Left lobe of liver (tissue), 2 donors: ENCODE results near the gene ST3GAL5. TPM values are rescaled to one million over a fixed set of nuclear protein-coding genes. Genes with fewer than 3 reads are reported as not detected.
A peak's percentile ranks its signal among the peaks of the same experiment; 100 is the strongest.
"Not testable (repeated sequence)": the region's sequence is repeated elsewhere in the genome, so short reads cannot be mapped to it uniquely, and the experiment has no call there.

ENCODE experiments used
- ATAC-seq: fragments of 200-7000 bp; cut with Tn5 transposase; one replicate; pipeline ENCODE4 v1.9.1; 2020; ENCODE audit warnings: mild to moderate bottlenecking, moderate library complexity
- DNase-seq: peaks from one replicate; pipeline ENCODE4 v3.0.0-alpha.2; 2020; ENCODE audit warnings: low spot score
- total RNA-seq: library from RNA; stranded (reverse); gene quantifications from one replicate; pipeline ENCODE4 v1.2.1, GENCODE V29; 2021
- donor health status: DM: no; HTN: no; CAD: no; lungs with moderate emphysema.
- donor health status: DM: no; HTN: yes; CAD: no.

Gene ST3GAL5
- 12.8 TPM for total RNA-seq

- ATAC-seq (peak; percentile 85), DNase-seq (peak; percentile 92)
Measured at GRCh38 chr2:85888684-85889626, at the start of gene ST3GAL5. ST3GAL5 (minus strand) TSS chr2:85888990; CDS start chr2:85888905, 85 bp downstream.

- no peak for DNase-seq
- no peak for ATAC-seq
Measured at GRCh38 chr2:85938456-85938855, 49.7 kb upstream of the ST3GAL5 start.

DNA sequence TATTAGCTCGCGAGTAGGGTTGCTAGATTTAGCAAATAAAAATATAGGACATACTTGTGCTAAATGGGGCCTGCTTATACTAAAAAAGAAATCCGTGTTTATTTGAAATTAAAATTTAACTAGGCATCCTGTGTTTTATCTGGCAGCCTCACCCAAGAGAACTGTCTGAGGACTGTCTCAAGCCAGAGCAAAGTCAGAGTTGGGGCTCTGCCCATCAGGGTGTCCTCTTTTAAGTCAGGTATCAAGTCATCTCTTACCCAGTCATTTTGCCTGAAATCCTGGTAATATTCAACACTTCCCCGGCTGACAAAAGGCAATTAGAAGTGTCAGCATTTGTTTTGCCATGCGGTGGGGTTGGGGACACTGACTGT, 48.3 kb upstream of the ST3GAL5 start:
- DNase-seq (peak; percentile 77), ATAC-seq (peak; percentile 72)

- DNase-seq (peak; percentile 91), ATAC-seq (peak; percentile 84)
Measured at GRCh38 chr2:85936421-85937068, 47.8 kb upstream of the ST3GAL5 start.

GRCh38 chr2:85935746-85936208, 47.0 kb upstream of the ST3GAL5 start:
- ATAC-seq, result no peak

GRCh38 chr2:85935170-85935745, 46.5 kb upstream of the ST3GAL5 start:
- DNase-seq, result no peak
- ATAC-seq, result no peak

More at GRCh38 chr2:85935746-85936208, 47.0 kb upstream of the ST3GAL5 start:
- no peak for DNase-seq

- no peak for ATAC-seq
- no peak for DNase-seq
Measured at GRCh38 chr2:85933753-85934594, 45.2 kb upstream of the ST3GAL5 start.

DNA sequence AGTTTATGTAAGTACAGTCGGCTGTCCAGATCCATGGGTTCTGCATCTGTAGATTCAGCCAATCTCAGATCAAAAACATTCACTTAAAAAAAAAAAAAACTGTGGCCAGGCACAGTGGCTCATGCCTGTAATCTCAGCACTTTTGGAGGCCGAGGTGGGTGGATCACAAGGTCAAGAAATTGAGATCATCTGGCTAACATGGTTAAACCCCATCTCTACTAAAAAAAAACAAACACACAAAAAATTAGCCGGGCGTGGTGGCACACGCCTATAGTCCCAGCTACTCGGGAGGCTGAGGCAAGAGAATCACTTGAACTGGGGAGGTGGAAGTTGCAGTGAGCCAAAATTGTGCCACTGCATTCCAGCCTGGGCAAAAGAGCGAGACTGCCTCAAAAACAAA, 42.4 kb upstream of the ST3GAL5 start:
- DNase-seq, ATAC-seq: not testable (repeated sequence)

DNA sequence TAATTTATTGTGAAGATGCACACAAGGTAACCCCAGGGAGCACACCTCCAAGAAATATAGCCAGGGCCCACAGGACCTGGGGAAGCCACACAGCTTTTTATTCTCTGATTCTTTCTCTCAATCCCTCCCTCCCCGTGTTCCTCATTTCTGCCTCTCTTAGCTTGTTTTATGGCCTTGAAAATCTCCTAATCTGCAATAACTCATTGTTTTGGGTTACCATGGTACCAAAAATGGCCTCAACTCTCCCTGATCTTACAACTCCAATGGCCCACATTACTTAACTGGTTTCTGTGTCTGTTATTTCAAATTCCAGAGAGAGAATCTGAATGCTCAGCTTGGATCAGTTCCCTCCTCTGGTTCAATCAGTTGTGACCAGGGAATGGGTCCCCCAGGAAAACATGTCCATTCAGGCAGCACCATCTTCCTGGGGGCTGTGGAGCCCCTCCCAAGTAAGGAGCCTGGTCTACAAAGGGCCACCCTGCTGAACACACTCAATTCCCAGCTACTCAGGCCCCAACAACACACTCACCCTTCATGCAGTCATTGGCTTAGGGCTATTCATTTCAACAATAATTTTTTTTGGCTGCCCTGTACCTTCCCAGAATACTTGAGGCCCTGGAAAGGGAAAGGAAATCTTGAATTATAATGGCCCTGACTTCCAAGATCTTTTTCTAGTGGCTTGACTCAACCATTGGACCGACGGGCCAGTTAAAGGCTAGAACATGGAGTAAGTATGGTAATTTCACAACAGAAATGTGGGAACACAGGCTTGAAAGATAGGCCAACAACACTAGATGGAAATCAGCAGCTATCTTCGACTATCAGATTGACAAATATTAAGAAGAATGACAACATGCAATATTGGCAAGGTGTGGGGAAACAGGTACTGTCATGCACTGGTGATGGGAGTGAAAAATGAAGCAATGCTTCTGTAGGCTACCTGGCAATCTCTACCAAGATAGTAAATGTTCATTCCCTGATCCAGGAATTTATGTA, 41.6 kb upstream of the ST3GAL5 start:
- ATAC-seq, result peak; percentile 58

DNA sequence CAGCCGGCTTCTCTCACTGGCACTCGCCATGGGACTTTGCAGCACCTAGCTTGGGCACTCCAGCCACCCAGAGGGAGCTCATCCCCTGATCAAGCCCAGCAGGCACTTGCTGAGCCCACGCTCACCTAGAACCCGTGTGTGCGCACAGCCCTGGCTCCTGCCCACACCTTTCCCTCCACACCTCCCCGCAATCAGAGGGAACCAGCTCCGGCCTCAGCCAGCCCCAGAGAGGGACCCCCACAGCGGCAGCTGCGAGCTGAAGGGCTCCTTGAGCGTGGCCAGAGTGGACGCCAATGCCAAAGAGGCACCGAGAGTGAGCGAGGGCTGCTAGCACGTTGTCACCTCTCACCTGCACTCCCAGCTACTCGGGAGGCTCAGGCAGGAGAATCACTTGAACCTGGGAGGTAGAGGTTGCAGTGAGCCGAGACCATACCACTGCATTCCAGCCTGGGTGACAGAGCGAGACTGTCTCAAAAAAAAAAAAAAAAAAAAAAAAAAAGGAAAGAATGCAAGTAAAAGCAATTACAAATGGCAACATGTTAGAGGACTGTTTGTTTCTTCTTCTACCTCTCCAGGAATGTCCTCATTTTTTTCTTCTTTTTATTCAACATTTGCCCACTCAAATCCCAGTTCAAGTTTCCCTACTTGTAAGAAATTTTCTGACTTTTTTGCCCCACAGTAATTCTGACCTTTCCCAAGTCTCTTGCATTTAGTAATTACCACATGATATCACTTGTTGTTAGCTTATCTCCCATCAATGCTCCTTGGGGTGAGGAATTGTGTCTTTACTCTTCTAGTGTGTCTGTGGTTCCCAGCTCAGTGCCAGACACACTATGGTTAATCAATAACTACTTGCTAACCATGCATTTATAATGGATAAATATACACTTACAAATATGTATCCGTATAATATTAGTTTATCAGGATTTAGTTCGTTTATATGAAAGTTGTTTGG, 40.6 kb upstream of the ST3GAL5 start:
- ATAC-seq (no peak), DNase-seq (no peak)

More for the DNA sequence above, 41.6 kb upstream of the ST3GAL5 start:
- no peak for DNase-seq

GRCh38 chr2:85926931-85927661, 38.3 kb upstream of the ST3GAL5 start:
- DNase-seq (no peak), ATAC-seq (no peak)

DNA sequence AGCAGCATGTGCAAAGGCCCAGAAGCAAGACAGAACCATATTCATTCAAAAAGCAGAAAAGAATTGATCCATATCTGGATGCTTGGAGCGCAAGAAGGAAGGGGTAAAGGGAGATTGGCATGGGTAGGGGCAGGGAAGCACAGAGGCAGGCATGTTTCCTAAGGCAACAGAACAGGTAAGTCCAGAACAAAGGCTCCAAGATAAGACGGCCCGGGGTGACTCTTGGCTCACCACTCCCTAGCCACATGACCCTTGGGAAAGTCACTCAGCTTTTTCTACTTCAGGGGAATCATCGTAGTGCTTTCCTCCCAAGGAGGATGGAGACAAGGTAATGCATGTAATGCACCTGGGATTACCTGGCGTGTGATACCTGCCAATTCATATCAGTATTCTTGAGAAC, 37.7 kb upstream of the ST3GAL5 start:
- no peak for DNase-seq
- no peak for ATAC-seq

DNA sequence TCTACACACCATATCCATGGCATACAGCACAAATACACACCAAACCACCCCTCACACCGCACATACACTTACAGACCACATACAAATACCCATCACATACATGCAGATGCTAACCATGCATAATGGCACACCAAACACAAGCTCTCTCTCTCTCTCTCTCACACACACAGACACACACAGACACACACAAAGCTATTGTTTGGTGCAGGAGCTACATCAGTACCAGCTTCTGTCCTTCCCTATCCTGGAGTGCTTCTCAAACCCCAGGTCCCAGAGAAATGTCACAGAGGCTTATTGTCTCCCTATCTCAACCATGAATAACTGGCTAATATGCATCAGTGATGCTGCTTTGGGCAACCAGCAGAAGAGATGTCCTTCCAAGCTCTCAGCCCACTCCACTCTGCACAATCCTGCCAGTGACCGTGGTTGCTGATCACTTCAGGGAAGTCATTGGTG, 36.5 kb upstream of the ST3GAL5 start:
- ATAC-seq (no peak), DNase-seq (no peak)

DNA sequence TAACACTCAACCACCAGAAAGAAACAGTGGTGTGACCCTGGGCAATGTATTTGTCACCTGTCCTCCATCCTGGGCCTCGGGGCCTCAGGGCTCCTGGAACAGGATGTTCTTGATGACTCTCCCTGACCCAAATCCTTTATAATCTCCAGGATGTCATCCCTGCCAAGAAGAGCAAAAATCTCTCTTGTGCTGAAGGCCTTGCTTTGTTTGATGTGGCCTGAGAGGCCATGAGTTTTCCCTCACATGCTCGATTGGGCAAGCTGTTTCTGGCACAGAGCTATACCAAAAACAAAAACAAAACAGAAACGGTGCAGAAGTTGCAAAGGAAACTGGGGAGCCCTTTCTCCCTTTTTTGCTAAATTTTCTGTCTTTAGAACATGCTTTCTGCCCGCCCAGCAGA, 35.7 kb upstream of the ST3GAL5 start:
- peak; percentile 69 for ATAC-seq
- DNase-seq, result peak; percentile 78

- DNase-seq, result no peak
- ATAC-seq, result no peak
Measured at GRCh38 chr2:85922199-85922598, 33.4 kb upstream of the ST3GAL5 start.

DNA sequence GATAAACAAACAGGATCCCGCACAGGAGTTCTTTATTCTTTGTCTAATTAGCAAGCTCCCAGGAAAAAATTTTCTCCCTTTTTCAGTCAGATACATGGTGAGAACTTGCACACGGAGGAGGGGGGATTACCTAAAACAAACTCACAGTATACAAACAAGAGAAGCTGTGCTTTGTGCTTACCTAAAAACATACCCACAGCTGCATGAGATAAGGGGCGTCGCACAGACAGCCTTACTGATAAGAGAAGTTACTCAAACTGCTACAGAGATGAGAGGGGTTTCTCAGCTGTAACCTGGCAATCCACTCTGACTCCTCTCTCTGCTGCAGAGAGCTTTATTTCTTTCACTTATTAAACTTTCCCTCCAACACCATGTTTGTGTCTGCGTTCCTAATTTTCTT, 32.9 kb upstream of the ST3GAL5 start:
- ATAC-seq (no peak), DNase-seq (no peak)

DNA sequence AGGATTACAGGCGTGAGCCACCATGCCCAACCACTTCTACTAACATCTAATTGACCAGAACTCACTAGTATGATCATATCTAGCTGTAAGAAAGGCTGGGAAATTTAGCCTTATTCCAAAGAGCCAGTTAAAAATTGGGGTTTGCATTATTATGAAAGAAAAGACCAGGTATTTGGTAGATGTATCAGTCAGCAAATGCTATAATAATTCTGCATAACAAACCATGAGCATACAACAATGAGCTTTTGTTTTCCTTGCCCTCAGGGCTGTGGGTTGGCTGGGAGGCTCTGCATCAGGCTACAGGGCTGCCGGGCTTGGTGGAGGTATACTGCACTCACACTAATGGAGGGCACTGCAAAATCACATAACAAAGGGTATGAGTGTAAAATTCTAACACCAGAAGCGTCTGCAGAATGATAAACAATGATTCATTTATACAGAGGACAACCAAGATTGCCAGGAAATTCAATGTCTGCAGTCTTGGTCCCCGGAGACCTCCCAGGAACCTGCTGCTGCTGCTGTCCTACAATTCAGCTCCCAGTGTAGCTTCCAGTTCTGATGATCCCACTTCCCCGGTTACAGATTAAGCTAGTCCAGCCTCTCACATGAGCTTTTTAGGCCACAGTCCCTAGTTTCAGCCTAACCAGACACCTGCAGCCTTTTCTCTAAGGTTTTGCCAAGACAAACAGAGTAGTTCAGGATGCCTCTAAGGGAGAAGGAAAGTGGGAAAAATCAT, 32.2 kb upstream of the ST3GAL5 start:
- ATAC-seq (peak; percentile 88), DNase-seq (peak; percentile 72)
